Neural progenitor cell (in vitro differentiated cells): ENCODE results near the gene PTDSS2.

Experiments used
- EZH2 ChIP-seq: fragments of 200-600 bp; sonication (generic); IDR thresholded peaks from 2 replicates; pipeline ENCODE4 v1.6.1; 2017; ENCODE audit warnings: antibody characterized with exemption, mild to moderate bottlenecking, moderate library complexity
- TF ChIP-seq, protein P1 (sequence below): fragments of 200-600 bp; sonication (generic); IDR thresholded peaks from 2 replicates; pipeline ENCODE4 v1.5.1; 2017; ENCODE audit warnings: antibody characterized with exemption, mild to moderate bottlenecking

DNA sequence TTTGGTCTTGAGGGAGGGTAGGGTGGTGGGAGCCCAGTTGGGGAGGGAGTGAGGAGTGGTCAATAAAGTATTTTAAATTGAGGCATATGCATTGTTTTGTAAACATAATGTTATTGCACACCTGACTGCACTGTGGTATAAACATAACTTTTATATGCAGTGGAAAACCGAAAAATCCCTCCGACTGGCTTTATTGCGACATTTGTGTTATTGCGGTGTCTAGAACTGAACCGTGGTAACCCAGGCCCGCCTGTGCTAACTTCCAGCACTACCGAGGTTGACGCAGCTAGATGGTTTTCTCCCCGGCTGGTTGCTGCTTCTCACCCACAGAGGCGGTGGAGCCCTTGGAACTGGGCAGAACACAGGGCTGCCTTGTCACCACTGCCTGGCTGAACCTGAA, 64.5 kb downstream of the PTDSS2 start:
- TF ChIP-seq, protein P1, sequence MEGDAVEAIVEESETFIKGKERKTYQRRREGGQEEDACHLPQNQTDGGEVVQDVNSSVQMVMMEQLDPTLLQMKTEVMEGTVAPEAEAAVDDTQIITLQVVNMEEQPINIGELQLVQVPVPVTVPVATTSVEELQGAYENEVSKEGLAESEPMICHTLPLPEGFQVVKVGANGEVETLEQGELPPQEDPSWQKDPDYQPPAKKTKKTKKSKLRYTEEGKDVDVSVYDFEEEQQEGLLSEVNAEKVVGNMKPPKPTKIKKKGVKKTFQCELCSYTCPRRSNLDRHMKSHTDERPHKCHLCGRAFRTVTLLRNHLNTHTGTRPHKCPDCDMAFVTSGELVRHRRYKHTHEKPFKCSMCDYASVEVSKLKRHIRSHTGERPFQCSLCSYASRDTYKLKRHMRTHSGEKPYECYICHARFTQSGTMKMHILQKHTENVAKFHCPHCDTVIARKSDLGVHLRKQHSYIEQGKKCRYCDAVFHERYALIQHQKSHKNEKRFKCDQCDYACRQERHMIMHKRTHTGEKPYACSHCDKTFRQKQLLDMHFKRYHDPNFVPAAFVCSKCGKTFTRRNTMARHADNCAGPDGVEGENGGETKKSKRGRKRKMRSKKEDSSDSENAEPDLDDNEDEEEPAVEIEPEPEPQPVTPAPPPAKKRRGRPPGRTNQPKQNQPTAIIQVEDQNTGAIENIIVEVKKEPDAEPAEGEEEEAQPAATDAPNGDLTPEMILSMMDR: no peak
- no peak for TF ChIP-seq EZH2
